SU-DHL-6 (cell line): Measurements from ENCODE around the gene MTX3.

Experiments used
- H2AFZ ChIP-seq: fragments of 200-600 bp; sonication (generic); 2 replicates; pipeline ENCODE4 v1.6.1; 2014; ENCODE audit warnings: low read depth, mild to moderate bottlenecking, moderate library complexity, mixed read lengths, antibody characterized with exemption, low read length; ENCODE audit not compliant: severe bottlenecking
- H3F3A ChIP-seq: fragments of 200-600 bp; shearing (Covaris generic); 2 replicates; pipeline ENCODE4 v1.6.0; 2016; ENCODE audit warnings: antibody characterized with exemption, mild to moderate bottlenecking; ENCODE audit not compliant: insufficient read depth
- H3K27ac ChIP-seq: fragments of 200-600 bp; sonication (generic); 2 replicates; pipeline ENCODE4 v1.5.1; 2016; ENCODE audit warnings: low read depth, mild to moderate bottlenecking, low read length, moderate library complexity, mixed read lengths
- H3K27me3 ChIP-seq: fragments of 200-600 bp; sonication (generic), shearing (Covaris generic); 2 replicates; pipeline ENCODE4 v1.6.0; 2014; ENCODE audit warnings: mild to moderate bottlenecking, low read length
- H3K36me3 ChIP-seq: fragments of 200-600 bp; sonication (generic); 2 replicates; pipeline ENCODE4 v1.6.1; 2014; ENCODE audit warnings: mild to moderate bottlenecking, low read length, mixed read lengths
- H3K4me2 ChIP-seq: fragments of 300-600, 200-600 bp; shearing (Covaris generic), sonication (generic); 2 replicates; pipeline ENCODE4 v1.6.0; 2014; ENCODE audit warnings: low read length, low read depth, mild to moderate bottlenecking; ENCODE audit not compliant: poor library complexity, severe bottlenecking
- H3K4me3 ChIP-seq: fragments of 200-600 bp; sonication (generic); 2 replicates; pipeline ENCODE4 v1.5.1; 2014; ENCODE audit warnings: antibody characterized with exemption, low read length, mild to moderate bottlenecking, mixed read lengths; ENCODE audit not compliant: insufficient read depth, poor library complexity, severe bottlenecking
- H3K79me2 ChIP-seq: fragments of 200-600 bp; sonication (generic); 2 replicates; pipeline ENCODE4 v1.6.1; 2014; ENCODE audit warnings: mild to moderate bottlenecking, low read length, moderate library complexity; ENCODE audit not compliant: insufficient read depth
- H3K9ac ChIP-seq: fragments of 200-600 bp; sonication (generic); 2 replicates; pipeline ENCODE4 v1.7.0; 2014; ENCODE audit warnings: mild to moderate bottlenecking, low read length
- H3K9me2 ChIP-seq: fragments of 200-600 bp; sonication (generic); replicated peaks from 2 replicates; pipeline ENCODE4 v1.6.1; 2014; ENCODE audit warnings: low read length; ENCODE audit not compliant: insufficient read depth
- H3K9me3 ChIP-seq: fragments of 200-600 bp; sonication (generic); 2 replicates; pipeline ENCODE4 v1.6.1; 2014; ENCODE audit warnings: low read length, mixed read lengths; ENCODE audit not compliant: insufficient read depth
- H4K20me1 ChIP-seq: fragments of 200-600 bp; sonication (generic); 2 replicates; pipeline ENCODE4 v1.6.1; 2014; ENCODE audit warnings: low read depth, mild to moderate bottlenecking, antibody characterized with exemption, low read length, moderate library complexity, mixed read lengths
- CTCF ChIP-seq: fragments of 200-600 bp; sonication (generic); IDR thresholded peaks from one replicate; pipeline ENCODE4 v1.5.1; 2017; ENCODE audit warnings: antibody characterized with exemption, mild to moderate bottlenecking, low read length, moderate library complexity; ENCODE audit not compliant: insufficient read depth, poor library complexity, severe bottlenecking
- EZH2phosphoT487 ChIP-seq: fragments of 200-600 bp; sonication (generic), shearing (Covaris generic); conservative IDR thresholded peaks from 2 replicates; pipeline ENCODE4 v1.6.1; 2018; ENCODE audit warnings: mild to moderate bottlenecking, antibody characterized with exemption, low read length, moderate library complexity, mixed read lengths

Gene MTX3

GRCh38 chr5:79974886-79975285, 16.2 kb downstream of the MTX3 start:
- H3K79me2 ChIP-seq: no peaks in the 10 kb centered on the region
- H3K9me3 ChIP-seq: no peaks in the 10 kb centered on the region
- H3F3A ChIP-seq: peaks cover 10% of the 10 kb centered on the region
- no peak for TF ChIP-seq CTCF
- no peak overlapping the region for H3K4me2 ChIP-seq
- H3K9ac ChIP-seq: no peak overlapping the region
- H3K27ac ChIP-seq: no peak overlapping the region
- no peaks in the 10 kb centered on the region for H3K9me2 ChIP-seq
- H2AFZ ChIP-seq: no peak overlapping the region
- H3K36me3 ChIP-seq: peaks cover 12% of the 10 kb centered on the region; the same call in 1 of the 2 replicates
- no peaks in the 10 kb centered on the region for H4K20me1 ChIP-seq
- H3K4me3 ChIP-seq: no peak overlapping the region
- no peaks in the 10 kb centered on the region for H3K27me3 ChIP-seq

GRCh38 chr5:79973996-79974395, 17.1 kb downstream of the MTX3 start:
- Histone ChIP-seq H4K20me1 (no peaks in the 10 kb centered on the region), H3K9me2 (no peaks in the 10 kb centered on the region), H3K9ac (no peak overlapping the region), H3K27ac (no peak overlapping the region), H3K4me3 (no peak overlapping the region), H3K4me2 (no peak overlapping the region), H3K9me3 (no peaks in the 10 kb centered on the region), H3K36me3 (peaks cover 8% of the 10 kb centered on the region; the same call in 1 of the 2 replicates), H3K27me3 (no peaks in the 10 kb centered on the region), H2AFZ (no peak overlapping the region), H3F3A (0 out of 2 replicates have a peak, but pooled peaks cover 2% of the 10 kb centered on the region), H3K79me2 (no peaks in the 10 kb centered on the region)
- TF ChIP-seq CTCF (no peak), EZH2phosphoT487 (no peak)

- Histone ChIP-seq H3K4me3 (no peak overlapping the region), H3K79me2 (no peaks in the 10 kb centered on the region), H3K9me3 (no peaks in the 10 kb centered on the region), H3F3A (no peaks in the 10 kb centered on the region), H3K9me2 (no peaks in the 10 kb centered on the region), H2AFZ (no peak overlapping the region), H3K36me3 (0 out of 2 replicates have a peak, but pooled peaks cover 7% of the 10 kb centered on the region), H3K4me2 (no peak overlapping the region), H3K27me3 (no peaks in the 10 kb centered on the region), H3K9ac (no peak overlapping the region), H3K27ac (no peak overlapping the region), H4K20me1 (no peaks in the 10 kb centered on the region)
- TF ChIP-seq CTCF (no peak), EZH2phosphoT487 (no peak)
Observed at GRCh38 chr5:79973511-79973910, 17.6 kb downstream of the MTX3 start.
